Activated naive CD8-positive, alpha-beta T cell treated with anti-CD3 and anti-CD28 coated beads for 36 hours (primary cell): ENCODE measurements around the gene YBX2. TPM values are rescaled to one million over a fixed set of nuclear protein-coding genes. Genes with fewer than 3 reads are reported as not detected.

Source experiments
- DNase-seq: peaks from one replicate; pipeline ENCODE4 v3.0.0; 2021
- H3K27ac Mint-ChIP-seq: one replicate; pipeline ENCODE4 v1.8.0; 2022; ENCODE audit warnings: mild to moderate bottlenecking, moderate library complexity, mixed read lengths
- H3K27me3 Mint-ChIP-seq: one replicate; pipeline ENCODE4 v1.8.0; 2022; ENCODE audit warnings: mild to moderate bottlenecking, mixed read lengths
- H3K36me3 Mint-ChIP-seq: one replicate; pipeline ENCODE4 v1.8.0; 2021; ENCODE audit warnings: mild to moderate bottlenecking, mixed read lengths
- H3K4me1 Mint-ChIP-seq: one replicate; pipeline ENCODE4 v1.8.0; 2021; ENCODE audit warnings: mixed read lengths
- H3K4me3 Mint-ChIP-seq: one replicate; pipeline ENCODE4 v1.8.0; 2022; ENCODE audit warnings: mild to moderate bottlenecking, moderate library complexity, mixed read lengths
- H3K9me3 Mint-ChIP-seq: one replicate; pipeline ENCODE4 v1.8.0; 2022; ENCODE audit warnings: mixed read lengths
- total RNA-seq, 2 experiments: library from RNA; stranded (reverse); gene quantifications; one replicate each; pipeline ENCODE4 v1.2.3, GENCODE V29; 2021

Gene YBX2
- total RNA-seq, 2 experiments from 2014 or later = 0.19 to 0.24 TPM

DNA sequence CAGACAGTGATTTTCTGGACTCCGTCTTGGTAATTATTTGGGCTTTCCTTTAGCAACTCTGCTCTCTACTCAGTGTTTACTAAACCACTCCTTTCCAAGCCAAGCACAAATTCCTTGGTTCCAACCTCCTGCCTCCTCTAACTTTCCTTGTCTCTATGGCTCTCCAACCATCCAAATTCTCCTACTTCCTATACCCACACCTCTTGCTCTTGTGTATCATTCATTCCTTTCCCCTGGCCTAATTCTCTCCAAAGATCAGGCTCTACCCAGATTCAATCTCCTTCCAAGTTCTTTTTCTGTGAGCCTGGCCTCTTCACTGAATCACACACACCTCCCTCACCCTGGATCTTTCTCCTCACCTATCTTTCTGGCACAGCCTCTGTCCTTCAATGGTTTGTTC lies 33.6 kb upstream of the YBX2 start:
- peaks cover 4% of the 10 kb centered on the region for H3K36me3 Mint-ChIP-seq
- DNase-seq = no peak
- H3K27ac Mint-ChIP-seq = peak overlapping the region; percentile 52
- no peaks in the 10 kb centered on the region for H3K9me3 Mint-ChIP-seq
- peak overlapping the region; percentile 86 for H3K4me3 Mint-ChIP-seq
- H3K27me3 Mint-ChIP-seq = no peaks in the 10 kb centered on the region
- H3K4me1 Mint-ChIP-seq = peaks cover 34% of the 10 kb centered on the region

DNA sequence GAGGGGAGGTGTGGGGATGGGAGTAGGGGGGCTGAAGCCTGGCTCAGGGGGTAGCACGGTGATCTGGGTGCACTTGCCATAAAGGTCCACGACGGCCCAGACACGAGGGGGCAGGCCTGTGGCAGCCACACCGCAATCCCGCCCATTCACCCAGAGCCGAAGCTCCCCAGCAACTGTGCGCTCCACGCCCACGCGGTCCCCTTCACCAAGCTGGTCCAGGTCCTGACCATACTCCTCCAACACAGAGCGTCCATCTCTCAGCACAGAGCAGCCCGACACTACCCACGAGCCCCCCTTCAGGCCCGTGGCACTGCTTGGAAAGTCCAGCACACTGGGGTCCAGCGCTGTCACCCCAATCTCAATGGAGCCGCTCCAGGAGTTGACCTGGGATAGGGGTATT lies 33.1 kb upstream of the YBX2 start:
- H3K27ac Mint-ChIP-seq = no peak overlapping the region
- peaks cover 4% of the 10 kb centered on the region for H3K36me3 Mint-ChIP-seq
- DNase-seq = no peak
- no peaks in the 10 kb centered on the region for H3K27me3 Mint-ChIP-seq
- no peaks in the 10 kb centered on the region for H3K9me3 Mint-ChIP-seq
- peaks cover 30% of the 10 kb centered on the region for H3K4me1 Mint-ChIP-seq
- peak overlapping the region; percentile 55 for H3K4me3 Mint-ChIP-seq

DNA sequence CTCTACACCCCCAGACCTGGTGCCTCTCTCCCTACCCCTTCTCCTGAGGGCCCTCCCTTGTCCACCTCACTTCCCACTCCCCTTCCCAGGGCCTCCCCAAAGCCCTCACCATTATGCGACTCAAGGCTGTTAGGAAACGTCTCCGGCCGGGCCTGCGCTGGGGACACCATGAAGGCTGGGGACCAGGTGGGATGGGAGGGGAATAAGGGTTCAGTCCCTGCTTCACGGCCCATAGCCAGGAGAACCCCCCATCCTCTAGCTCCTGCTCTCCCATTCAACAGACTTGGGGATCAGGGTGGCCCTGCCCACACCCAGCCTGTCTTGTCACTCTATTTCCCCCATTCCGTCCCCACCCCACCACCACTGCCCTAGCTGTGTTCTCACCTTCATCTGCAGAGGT lies 32.6 kb upstream of the YBX2 start:
- Mint-ChIP-seq H3K27ac (no peak overlapping the region), H3K4me3 (peak overlapping the region; percentile 55), H3K4me1 (peaks cover 26% of the 10 kb centered on the region), H3K36me3 (peaks cover 4% of the 10 kb centered on the region), H3K27me3 (no peaks in the 10 kb centered on the region), H3K9me3 (no peaks in the 10 kb centered on the region)
- DNase-seq = no peak

DNA sequence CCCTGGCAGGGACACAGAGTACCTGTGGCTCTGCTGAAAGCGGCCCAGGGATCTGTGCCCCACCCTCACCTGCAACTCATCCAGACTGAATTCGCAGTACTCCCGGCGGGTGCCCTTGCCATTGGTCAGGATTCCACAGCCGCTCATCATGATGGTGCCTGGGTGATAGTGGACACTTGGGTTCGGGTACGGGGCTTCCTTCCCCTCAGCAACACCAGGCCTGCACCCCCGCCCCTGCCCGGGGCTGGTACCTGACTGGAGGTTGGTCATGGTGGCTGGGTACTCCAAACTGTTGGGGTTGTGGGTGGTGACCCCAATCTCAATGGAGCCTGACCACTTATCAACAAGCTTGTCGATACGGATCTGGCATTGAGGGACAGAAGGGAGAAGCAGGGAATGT lies 31.7 kb upstream of the YBX2 start:
- no peak overlapping the region for H3K4me3 Mint-ChIP-seq
- H3K4me1 Mint-ChIP-seq = peaks cover 24% of the 10 kb centered on the region
- no peaks in the 10 kb centered on the region for H3K9me3 Mint-ChIP-seq
- no peaks in the 10 kb centered on the region for H3K27me3 Mint-ChIP-seq
- peaks cover 4% of the 10 kb centered on the region for H3K36me3 Mint-ChIP-seq
- no peak overlapping the region for H3K27ac Mint-ChIP-seq
- DNase-seq = no peak

DNA sequence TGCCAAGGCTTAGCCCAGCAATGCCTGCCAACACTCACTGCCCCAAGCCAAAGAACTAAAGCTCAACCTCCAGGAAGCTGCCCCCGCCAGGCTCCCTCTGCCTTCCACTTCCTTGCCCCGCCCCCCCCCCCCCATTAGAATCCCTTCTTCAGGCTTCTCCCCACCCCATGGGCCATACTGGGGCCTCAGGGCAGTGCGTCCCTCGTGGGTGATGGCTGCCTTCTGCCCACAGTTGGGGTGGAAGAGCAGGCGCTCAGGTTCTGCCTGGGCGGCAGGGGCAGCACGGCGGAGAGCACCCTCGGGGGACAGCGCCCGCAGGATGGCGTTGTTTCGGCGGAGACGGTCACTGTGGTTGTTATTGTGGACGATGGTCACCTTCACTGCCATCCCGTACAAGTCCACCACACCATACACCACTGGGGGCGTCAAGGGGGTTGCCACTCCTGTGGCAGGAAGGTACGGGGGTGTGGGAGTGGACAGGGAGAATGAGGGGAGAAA lies 30.6 kb upstream of the YBX2 start:
- Mint-ChIP-seq H3K27ac (no peak overlapping the region), H3K9me3 (no peaks in the 10 kb centered on the region), H3K36me3 (peaks cover 5% of the 10 kb centered on the region), H3K27me3 (no peaks in the 10 kb centered on the region), H3K4me1 (peaks cover 19% of the 10 kb centered on the region), H3K4me3 (no peak overlapping the region)
- DNase-seq = no peak

DNA sequence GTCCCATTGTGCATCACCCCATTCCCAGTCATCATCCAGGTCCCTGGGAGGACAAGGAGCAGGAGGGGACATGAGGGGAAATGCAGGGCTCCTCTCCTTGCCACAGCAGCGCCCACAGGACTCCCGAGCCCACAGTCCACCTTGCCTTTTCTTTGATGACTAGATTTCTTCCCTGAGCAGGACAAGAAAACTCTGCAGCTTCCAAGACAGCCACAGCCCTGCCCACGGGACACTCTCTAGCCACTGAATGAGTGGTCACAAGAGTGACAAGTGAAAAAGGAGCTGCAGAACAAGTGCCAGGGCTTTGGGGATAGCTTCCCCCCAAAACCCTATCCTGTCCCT lies 30.0 kb upstream of the YBX2 start:
- H3K4me3 Mint-ChIP-seq = no peak overlapping the region
- no peak overlapping the region for H3K27ac Mint-ChIP-seq

DNA sequence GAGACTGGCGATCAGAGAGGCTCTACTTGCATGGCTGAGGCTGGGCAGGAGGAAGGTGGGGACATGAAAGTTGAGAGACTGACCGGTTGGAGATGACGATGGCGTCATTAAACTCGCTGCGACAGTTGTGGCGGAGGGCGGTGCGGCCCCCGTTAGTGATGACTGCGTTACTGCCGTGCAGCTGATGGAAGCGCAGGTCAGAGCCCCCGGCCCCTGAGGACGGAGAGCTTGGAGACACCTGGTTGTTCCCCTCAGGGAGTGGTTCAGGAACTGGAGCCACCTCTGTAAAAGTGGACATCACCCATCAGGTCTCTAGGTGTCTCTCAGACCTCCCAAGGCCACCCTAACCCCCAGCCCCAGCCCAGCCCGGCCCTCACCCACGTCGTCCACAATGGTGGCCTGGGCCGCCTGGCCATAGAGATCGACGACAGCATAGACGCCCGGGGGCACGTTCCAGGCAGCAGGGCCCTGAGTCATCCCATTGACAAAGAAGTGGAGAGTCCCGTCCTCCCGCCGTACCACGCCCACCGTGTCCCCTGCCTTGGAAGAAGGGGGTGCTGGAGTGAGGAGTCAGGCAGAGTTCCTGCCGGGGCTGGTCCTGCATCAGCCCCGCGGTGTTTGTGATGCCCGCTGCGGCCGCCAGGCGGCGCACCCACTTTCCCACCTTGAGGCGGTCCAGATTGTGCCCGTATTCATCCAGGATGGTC lies 29.4 kb upstream of the YBX2 start:
- no peak overlapping the region for H3K27ac Mint-ChIP-seq

More for the DNA sequence above, 30.0 kb upstream of the YBX2 start:
- DNase-seq = no peak
- peaks cover 19% of the 10 kb centered on the region for H3K4me1 Mint-ChIP-seq
- no peaks in the 10 kb centered on the region for H3K27me3 Mint-ChIP-seq
- H3K9me3 Mint-ChIP-seq = no peaks in the 10 kb centered on the region
- H3K36me3 Mint-ChIP-seq = peaks cover 5% of the 10 kb centered on the region

DNA sequence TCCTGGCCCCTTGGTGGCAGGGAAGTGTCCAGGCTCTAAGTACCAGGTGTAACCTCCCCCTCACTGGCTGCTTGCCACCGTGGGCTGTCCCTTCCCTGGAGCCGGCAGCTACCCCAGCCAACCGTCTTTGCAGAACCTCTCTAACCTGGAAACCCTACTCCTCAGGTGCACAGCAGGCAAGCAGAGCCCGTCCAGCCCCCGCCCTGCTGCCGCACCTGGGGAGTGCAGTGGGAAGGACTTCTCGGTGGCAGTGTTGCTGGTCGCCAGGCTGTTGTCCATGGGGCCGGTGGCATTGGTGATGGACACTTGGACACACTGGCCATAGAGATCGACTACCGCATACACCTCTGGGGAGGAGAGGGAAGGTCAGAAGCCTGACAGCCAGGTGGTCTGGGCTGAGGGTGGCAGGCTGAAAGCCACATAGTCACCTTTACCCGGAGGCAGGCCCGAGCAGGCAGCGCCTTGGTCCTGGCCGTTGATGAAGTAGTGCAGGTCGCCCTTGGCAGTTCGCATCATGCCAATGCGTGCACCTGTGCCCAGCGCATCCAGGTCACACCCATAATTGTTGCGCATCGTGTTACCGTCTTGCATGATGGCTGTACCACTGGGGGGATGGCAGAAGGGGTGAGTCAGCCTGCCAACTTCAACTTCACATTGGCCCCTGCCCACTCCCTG lies 28.2 kb upstream of the YBX2 start:
- Mint-ChIP-seq H3K27me3 (no peaks in the 10 kb centered on the region), H3K36me3 (peaks cover 7% of the 10 kb centered on the region), H3K4me1 (peaks cover 9% of the 10 kb centered on the region), H3K27ac (no peak overlapping the region), H3K9me3 (no peaks in the 10 kb centered on the region), H3K4me3 (no peak overlapping the region)
- DNase-seq = no peak

More for the DNA sequence above, 29.4 kb upstream of the YBX2 start:
- Mint-ChIP-seq H3K9me3 (no peaks in the 10 kb centered on the region), H3K4me3 (no peak overlapping the region), H3K27me3 (no peaks in the 10 kb centered on the region), H3K4me1 (peaks cover 19% of the 10 kb centered on the region), H3K36me3 (peaks cover 5% of the 10 kb centered on the region)
- DNase-seq = peak; percentile 61

DNA sequence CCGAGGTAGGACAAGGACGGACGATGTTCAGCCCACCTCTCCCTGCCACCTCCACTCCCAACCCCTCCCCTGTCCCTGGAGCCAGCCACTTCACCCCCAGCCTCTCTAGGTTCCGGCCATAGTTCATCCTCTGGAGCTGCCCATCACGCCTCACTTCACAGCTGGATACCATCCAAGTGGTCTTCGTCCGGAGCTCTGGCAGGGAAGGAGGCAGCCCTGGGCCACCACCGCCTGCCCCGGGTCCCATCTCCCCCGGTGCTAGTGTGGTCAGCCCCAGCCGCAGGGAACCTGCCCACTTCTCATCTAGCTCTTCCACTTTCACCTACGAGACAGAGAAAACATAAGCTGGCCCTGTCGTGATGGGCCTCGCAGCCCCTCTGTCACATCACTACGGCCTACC lies 27.0 kb upstream of the YBX2 start:
- Mint-ChIP-seq H3K36me3 (peaks cover 9% of the 10 kb centered on the region), H3K27me3 (no peaks in the 10 kb centered on the region), H3K9me3 (no peaks in the 10 kb centered on the region), H3K4me1 (peaks cover 4% of the 10 kb centered on the region), H3K27ac (no peak overlapping the region), H3K4me3 (no peak overlapping the region)
- DNase-seq = no peak

DNA sequence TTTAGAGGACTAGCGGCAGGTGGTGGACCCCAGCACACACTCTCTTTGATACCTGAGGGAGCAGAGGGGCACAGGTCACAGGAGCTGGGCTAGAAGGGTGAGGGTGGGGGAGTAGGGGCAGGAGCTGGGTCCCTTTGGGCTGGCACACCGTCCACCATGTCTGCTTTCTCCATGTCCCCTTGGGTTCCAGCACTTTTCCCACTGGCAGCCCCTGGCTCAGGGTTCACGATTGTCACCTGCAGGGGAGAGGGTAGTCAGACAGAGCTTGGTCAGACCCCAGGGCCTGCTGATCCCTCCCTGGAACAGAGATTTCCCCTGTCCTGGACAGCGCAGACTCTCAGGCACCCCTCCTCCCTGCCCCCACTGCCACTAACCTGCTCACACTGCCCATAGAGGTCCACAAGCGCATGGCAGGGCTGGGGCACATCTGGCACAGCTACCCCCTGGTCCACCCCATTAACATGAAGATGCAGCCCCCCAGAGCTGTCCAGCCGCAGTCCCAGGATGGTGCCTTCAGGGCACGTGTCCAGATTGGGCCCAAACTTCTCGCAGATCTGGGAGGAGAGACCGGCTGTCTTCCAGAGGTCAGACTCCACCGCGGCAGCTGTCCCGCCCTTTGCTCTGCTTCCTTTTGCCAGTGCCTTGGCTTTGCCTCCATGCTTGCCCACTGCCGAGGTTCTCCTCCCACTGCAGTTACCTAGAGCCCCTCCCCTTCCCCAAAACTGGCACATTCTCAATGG lies 23.9 kb upstream of the YBX2 start:
- Mint-ChIP-seq H3K36me3 (peaks cover 12% of the 10 kb centered on the region), H3K4me1 (peaks cover 12% of the 10 kb centered on the region), H3K27ac (no peak overlapping the region), H3K4me3 (no peak overlapping the region), H3K27me3 (no peaks in the 10 kb centered on the region), H3K9me3 (no peaks in the 10 kb centered on the region)
- DNase-seq = no peak

DNA sequence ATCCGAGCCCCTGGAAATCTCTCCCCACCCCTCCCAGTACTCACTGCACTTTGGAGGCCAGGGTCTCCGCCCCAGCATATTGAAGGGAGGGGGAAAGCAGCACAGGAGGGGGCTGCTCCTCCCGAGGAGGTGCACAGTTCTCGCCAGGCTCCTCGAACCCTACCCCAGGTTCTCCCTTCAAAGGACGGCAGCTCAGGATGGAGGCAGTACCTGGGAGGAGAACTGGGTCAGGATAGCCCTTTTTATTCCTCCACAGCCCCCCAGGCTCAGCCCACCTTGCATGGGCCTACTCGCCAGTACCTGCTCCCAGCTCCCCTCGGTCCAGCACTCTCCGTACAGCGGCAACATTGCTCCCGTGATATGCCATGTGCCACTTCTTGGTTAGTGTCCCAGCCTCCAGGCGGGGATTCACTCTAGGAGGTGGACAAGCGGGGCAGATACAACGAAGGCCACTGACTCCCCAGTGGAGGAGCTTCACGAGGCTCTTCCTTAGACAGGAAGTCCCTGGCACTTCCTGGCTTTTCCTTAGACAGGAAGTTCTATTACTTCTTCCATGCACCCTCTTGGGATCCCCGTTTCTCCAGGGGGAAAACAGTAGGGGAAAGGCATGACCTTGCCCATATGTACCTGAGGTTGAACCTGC lies 22.8 kb upstream of the YBX2 start:
- no peak for DNase-seq
- H3K27ac Mint-ChIP-seq = peak overlapping the region; percentile 71
- peaks cover 22% of the 10 kb centered on the region for H3K36me3 Mint-ChIP-seq
- H3K4me3 Mint-ChIP-seq = no peak overlapping the region
- H3K27me3 Mint-ChIP-seq = no peaks in the 10 kb centered on the region
- peaks cover 22% of the 10 kb centered on the region for H3K4me1 Mint-ChIP-seq
- H3K9me3 Mint-ChIP-seq = no peaks in the 10 kb centered on the region

DNA sequence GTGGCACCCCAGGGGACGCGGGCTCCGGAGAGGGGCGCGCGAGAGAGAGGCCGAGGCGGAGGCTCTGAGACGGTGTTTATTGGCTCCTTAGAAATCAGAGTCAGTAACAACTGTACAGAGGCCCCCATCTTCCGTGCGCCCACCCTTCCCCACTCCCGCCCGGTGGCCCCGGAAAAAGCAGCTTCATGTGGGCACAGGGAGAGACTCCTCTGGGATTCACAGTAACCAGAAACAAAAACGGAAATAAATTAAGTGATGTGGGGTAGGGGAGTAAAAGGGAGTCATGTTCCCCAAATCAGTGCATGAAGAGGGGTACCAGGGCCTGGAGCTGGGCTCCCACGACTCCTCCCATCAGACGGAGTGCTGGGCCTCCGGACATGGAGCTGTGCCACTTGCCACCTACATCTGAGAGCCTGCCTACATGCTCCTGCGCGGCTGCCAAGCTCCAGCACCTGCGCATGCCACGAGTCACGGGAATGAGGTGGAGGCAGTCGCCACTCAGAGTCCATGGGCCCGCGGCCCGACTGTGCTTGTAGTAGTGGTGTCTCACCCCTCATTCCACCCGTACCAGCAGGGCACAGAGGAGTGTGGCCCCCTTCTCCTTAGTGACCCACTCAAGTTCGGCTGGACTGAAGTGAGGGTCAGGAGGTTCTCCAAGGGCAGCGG lies 21.3 kb upstream of the YBX2 start:
- Mint-ChIP-seq H3K27me3 (no peaks in the 10 kb centered on the region), H3K9me3 (no peaks in the 10 kb centered on the region), H3K36me3 (peaks cover 35% of the 10 kb centered on the region), H3K4me3 (peak overlapping the region; percentile 85), H3K4me1 (peaks cover 34% of the 10 kb centered on the region), H3K27ac (peak overlapping the region; percentile 87)
- no peak for DNase-seq

DNA sequence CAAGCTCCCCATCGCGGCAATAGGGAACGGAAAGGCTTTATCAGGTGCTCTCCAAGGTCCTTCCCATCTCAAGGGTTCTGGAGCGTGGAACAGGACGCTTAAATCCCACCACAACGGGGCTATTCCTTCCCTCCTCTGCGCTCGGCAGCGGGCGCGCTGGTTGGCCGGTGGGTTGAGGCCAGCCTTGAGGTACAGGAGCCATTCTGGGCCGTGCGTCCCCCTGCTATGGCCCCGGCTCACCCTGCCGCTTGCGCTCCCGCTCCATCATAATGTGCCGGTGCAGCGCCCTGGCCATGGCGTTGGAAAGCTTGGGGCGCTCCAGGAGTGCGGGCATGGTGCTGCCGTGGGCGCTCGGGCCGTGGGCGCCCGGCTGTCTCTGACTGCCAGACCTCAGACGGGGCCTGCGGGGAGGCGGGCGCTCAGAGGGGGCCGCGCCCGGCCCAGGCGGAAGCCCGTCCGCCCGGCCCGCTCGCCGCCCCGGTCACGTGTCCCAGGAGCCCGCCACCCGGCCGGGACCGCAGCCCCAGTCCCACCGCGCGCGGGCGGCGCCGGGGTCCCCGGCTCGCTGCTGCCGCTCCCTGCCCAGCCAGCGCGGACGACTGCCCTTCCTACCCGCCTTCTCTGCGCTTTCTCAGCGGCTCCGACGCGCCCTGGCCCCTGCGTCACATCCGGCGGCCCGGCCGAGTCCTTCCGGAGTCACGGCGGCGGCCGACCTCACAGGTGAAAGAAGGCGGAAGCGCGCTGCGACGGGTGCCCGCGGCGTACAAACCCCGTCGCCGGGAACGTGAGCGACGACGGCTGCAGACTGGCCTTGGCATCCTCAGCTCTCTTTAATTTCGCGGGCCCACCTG lies 20.5 kb upstream of the YBX2 start, which contains the start of gene GPS2:
Gene GPS2, minus strand, starts transcription at position 642 of the 851 bp plus-strand sequence. Its CDS starts 308 bp downstream, at position 334.
- Mint-ChIP-seq H3K27ac (peak within 1 kb of the TSS; percentile 87), H3K36me3 (peaks cover 43% of the 10 kb centered on the region), H3K27me3 (no peaks in the 10 kb centered on the region), H3K4me3 (peak within 1 kb of the TSS; percentile 90), H3K4me1 (peaks cover 41% of the 10 kb centered on the region), H3K9me3 (no peaks in the 10 kb centered on the region)
- DNase-seq = peak; percentile 96
